ENCODE data around the gene TNFRSF8. TPM values are rescaled to one million over a fixed set of nuclear protein-coding genes. Genes with fewer than 3 reads are reported as not detected.
"Not testable (repeated sequence)": the region's sequence is repeated elsewhere in the genome, so short reads cannot be mapped to it uniquely, and the experiment has no call there.

Gene TNFRSF8
- total RNA-seq, 1 experiment from 2014 or later: not detected

- H3K79me2 ChIP-seq (ENCODE audit: low read length): no peaks in the 10 kb centered on the region
- no peaks in the 10 kb centered on the region for H3K9me3 ChIP-seq (ENCODE audit: low read length)
- no TSS peak for BruUV-seq (replicated peaks)
- no peak overlapping the region for H3K9ac ChIP-seq (ENCODE audit: low read length)
- TF ChIP-seq EZH2phosphoT487 (IDR thresholded peaks at IDR 0.05; ENCODE audit: borderline replicate concordance, low read length) (no peak), EZH2 (IDR thresholded peaks at IDR 0.05; ENCODE audit: low read length, unreplicated experiment) (no peak), CTCF (conservative IDR thresholded peaks at IDR 0.05; ENCODE audit: low read depth, low read length) (no peak)
- ChIA-PET POLR2A (ENCODE audit: unreplicated experiment) (no interaction called here), CTCF (no interaction called here)
- H3K27ac ChIP-seq (ENCODE audit: low read length): no peak overlapping the region
- intact Hi-C loops (cut with micrococcal nuclease): no loop called here
- no peak overlapping the region for H2AFZ ChIP-seq (ENCODE audit: low read length)
- no peak overlapping the region for H3K4me3 ChIP-seq (ENCODE audit: low read length)
- H3K4me1 ChIP-seq (ENCODE audit: insufficient read depth, low read length): peaks cover 12% of the 10 kb centered on the region; the same call in 1 of the 2 replicates
- H4K20me1 ChIP-seq (ENCODE audit: low read length): no peaks in the 10 kb centered on the region
- DNase-seq: peak; percentile 6
- no peaks in the 10 kb centered on the region for H3K36me3 ChIP-seq (ENCODE audit: low read depth, low read length)
- no peaks in the 10 kb centered on the region for H3F3A ChIP-seq (ENCODE audit: low read length, unreplicated experiment)
- H3K27me3 ChIP-seq (ENCODE audit: low read length): no peaks in the 10 kb centered on the region
- no peak overlapping the region for H3K4me2 ChIP-seq (ENCODE audit: low read length)
- ATAC-seq: no peak
- no peaks in the 10 kb centered on the region for H3K9me2 ChIP-seq (replicated peaks; ENCODE audit: low read length)
Observed at GRCh38 chr1:12100071-12100470, 37.0 kb downstream of the TNFRSF8 start.

- POLR2A ChIA-PET (ENCODE audit: unreplicated experiment); H3K27me3 ChIP-seq (ENCODE audit: low read length); CTCF ChIA-PET; H3K9ac ChIP-seq (ENCODE audit: low read length); H3K27ac ChIP-seq (ENCODE audit: low read length); intact Hi-C loops (cut with micrococcal nuclease); H3K36me3 ChIP-seq (ENCODE audit: low read depth, low read length); H2AFZ ChIP-seq (ENCODE audit: low read length); H3K79me2 ChIP-seq (ENCODE audit: low read length); H4K20me1 ChIP-seq (ENCODE audit: low read length); H3K4me2 ChIP-seq (ENCODE audit: low read length); H3K4me3 ChIP-seq (ENCODE audit: low read length); H3K9me2 ChIP-seq (replicated peaks; ENCODE audit: low read length); H3F3A ChIP-seq (ENCODE audit: low read length, unreplicated experiment); ATAC-seq; DNase-seq; BruUV-seq (replicated peaks); H3K9me3 ChIP-seq (ENCODE audit: low read length): not testable (repeated sequence)
- peaks cover 12% of the 10 kb centered on the region; the same call in 1 of the 2 replicates for H3K4me1 ChIP-seq (ENCODE audit: insufficient read depth, low read length)
Observed at GRCh38 chr1:12101120-12101519, 38.0 kb downstream of the TNFRSF8 start.

GRCh38 chr1:12102066-12102465 is 39.0 kb downstream of the TNFRSF8 start:
- ATAC-seq: no peak
- Histone ChIP-seq H3K27ac (ENCODE audit: low read length) (no peak overlapping the region), H3K9me3 (ENCODE audit: low read length) (no peaks in the 10 kb centered on the region), H3K4me2 (ENCODE audit: low read length) (no peak overlapping the region), H3K9ac (ENCODE audit: low read length) (no peak overlapping the region), H3K9me2 (replicated peaks; ENCODE audit: low read length) (no peaks in the 10 kb centered on the region), H3K4me3 (ENCODE audit: low read length) (no peak overlapping the region), H3F3A (ENCODE audit: low read length, unreplicated experiment) (no peaks in the 10 kb centered on the region), H3K4me1 (ENCODE audit: insufficient read depth, low read length) (peaks cover 12% of the 10 kb centered on the region; the same call in 1 of the 2 replicates), H2AFZ (ENCODE audit: low read length) (no peak overlapping the region), H3K79me2 (ENCODE audit: low read length) (no peaks in the 10 kb centered on the region), H4K20me1 (ENCODE audit: low read length) (no peaks in the 10 kb centered on the region), H3K27me3 (ENCODE audit: low read length) (no peaks in the 10 kb centered on the region), H3K36me3 (ENCODE audit: low read depth, low read length) (no peaks in the 10 kb centered on the region)
- DNase-seq: no peak
- intact Hi-C loops (cut with micrococcal nuclease): no loop called here
- POLR2A ChIA-PET (ENCODE audit: unreplicated experiment): no interaction called here
- no TSS peak for BruUV-seq (replicated peaks)
- TF ChIP-seq EZH2phosphoT487 (IDR thresholded peaks at IDR 0.05; ENCODE audit: borderline replicate concordance, low read length) (no peak), EZH2 (IDR thresholded peaks at IDR 0.05; ENCODE audit: low read length, unreplicated experiment) (no peak), CTCF (conservative IDR thresholded peaks at IDR 0.05; ENCODE audit: low read depth, low read length) (no peak)
- CTCF ChIA-PET: no interaction called here
